GF-D8 (cell line): ENCODE data around the gene RTN4RL1.
"Not testable (repeated sequence)": the region's sequence is repeated elsewhere in the genome, so short reads cannot be mapped to it uniquely, and the experiment has no call there.

Experiments
- DNase-seq: peaks from one replicate; lab custom pipeline; 2025; lab: John Stamatoyannopoulos, UW

Gene RTN4RL1

GRCh38 chr17:2003525-2003924 is 21.6 kb downstream of the RTN4RL1 start:
- no peak for DNase-seq

- DNase-seq, result no peak
These were observed 22.3 kb downstream of the RTN4RL1 start for GRCh38 chr17:2002767-2003329.

- no peak for DNase-seq
These were observed 25.4 kb downstream of the RTN4RL1 start for GRCh38 chr17:1999557-2000251.

GRCh38 chr17:1997927-1998742 is 27.0 kb downstream of the RTN4RL1 start:
- no peak for DNase-seq

- no peak for DNase-seq
These were observed 27.7 kb downstream of the RTN4RL1 start for GRCh38 chr17:1997289-1997926.

GRCh38 chr17:1996800-1997288 is 28.3 kb downstream of the RTN4RL1 start:
- DNase-seq, result no peak

GRCh38 chr17:1995907-1996799 is 29.0 kb downstream of the RTN4RL1 start:
- no peak for DNase-seq

GRCh38 chr17:1995321-1995892 is 29.7 kb downstream of the RTN4RL1 start:
- no peak for DNase-seq

GRCh38 chr17:1994707-1995106 is 30.4 kb downstream of the RTN4RL1 start:
- DNase-seq, result no peak

GRCh38 chr17:1992541-1992940 is 32.6 kb downstream of the RTN4RL1 start:
- DNase-seq, result no peak

- DNase-seq, result no peak
These were observed 36.0 kb downstream of the RTN4RL1 start for GRCh38 chr17:1989135-1989534.

- no peak for DNase-seq
These were observed 38.2 kb downstream of the RTN4RL1 start for GRCh38 chr17:1986783-1987451.

- no peak for DNase-seq
These were observed 39.4 kb downstream of the RTN4RL1 start for GRCh38 chr17:1985686-1986085.

- no peak for DNase-seq
These were observed 40.0 kb downstream of the RTN4RL1 start for GRCh38 chr17:1985093-1985492.

- DNase-seq, result not testable (repeated sequence)
These were observed 42.3 kb downstream of the RTN4RL1 start for GRCh38 chr17:1982793-1983366.

GRCh38 chr17:1980665-1981250 is 44.4 kb downstream of the RTN4RL1 start:
- DNase-seq, result no peak

GRCh38 chr17:1979182-1979985 is 45.8 kb downstream of the RTN4RL1 start:
- no peak for DNase-seq

GRCh38 chr17:1978396-1978949 is 46.7 kb downstream of the RTN4RL1 start:
- no peak for DNase-seq
